K562 (cell line): Measurements from ENCODE around the gene XBP1. TPM values are rescaled to one million over a fixed set of nuclear protein-coding genes. Genes with fewer than 3 reads are reported as not detected.

Source experiments
- CLOCK ChIP-seq: fragments of 250-450 bp; sonication (Bioruptor Pico); IDR thresholded peaks from 2 replicates; pipeline ENCODE4 v1.4.0; 2020; ENCODE audit warnings: mild to moderate bottlenecking, moderate library complexity, borderline replicate concordance
- CSDE1 ChIP-seq, 2 experiments: fragments of 450-650 bp; IDR thresholded peaks; 2 replicates each; pipeline ENCODE4 v1.6.1; 2016; ENCODE audit warnings: mild to moderate bottlenecking in 1 of 2
- CXXC5 ChIP-seq: fragments of 250-450 bp; sonication (Bioruptor Pico); IDR thresholded peaks from 2 replicates; pipeline ENCODE4 v1.8.0; 2022; ENCODE audit warnings: inconsistent platforms, mild to moderate bottlenecking, moderate library complexity
- DDX20 ChIP-seq: fragments of 450-650 bp; IDR thresholded peaks from 2 replicates; pipeline ENCODE4 v1.6.1; 2016; ENCODE audit warnings: missing genetic modification characterization, low read depth, mild to moderate bottlenecking, missing compliant biosample characterization, moderate library complexity
- E2F6 ChIP-seq, 2 experiments: IDR thresholded peaks; 2 replicates each; pipeline ENCODE4 v1.6.1; 2011; ENCODE audit warnings: borderline replicate concordance in 1 of 2, control low read depth in 1 of 2, low read depth in 1 of 2, low read length in 1 of 2, mild to moderate bottlenecking in 1 of 2, mixed read lengths in 1 of 2, moderate library complexity in 1 of 2; ENCODE audit not compliant: insufficient read depth in 1 of 2, insufficient read length in 1 of 2, poor library complexity in 1 of 2, severe bottlenecking in 1 of 2; ENCODE audit errors: extremely low read depth in 1 of 2
- ETV1 ChIP-seq: fragments of 450-650 bp; conservative IDR thresholded peaks from 2 replicates; pipeline ENCODE4 v1.6.1; 2016; ENCODE audit warnings: missing genetic modification characterization, control low read depth, low read depth, missing compliant biosample characterization
- GABPA ChIP-seq: fragments of 200-800 bp; sonication (Bioruptor generic); conservative IDR thresholded peaks from 2 replicates; pipeline ENCODE4 v1.6.1; 2016; ENCODE audit warnings: low read depth, missing genetic modification characterization, missing compliant biosample characterization
- GABPB1 ChIP-seq: sonication (generic); formaldehyde crosslinking; IDR thresholded peaks from 2 replicates; pipeline ENCODE4 v1.8.0; 2022; ENCODE audit warnings: mild to moderate bottlenecking, missing genetic modification reagents
- HDAC6 ChIP-seq: IDR thresholded peaks from 2 replicates; pipeline ENCODE4 v1.6.1; 2012; ENCODE audit warnings: low read depth, mild to moderate bottlenecking, control low read depth, inconsistent platforms, low read length, moderate library complexity
- ILK ChIP-seq: fragments of 450-650 bp; IDR thresholded peaks from 2 replicates; pipeline ENCODE4 v1.6.1; 2016; ENCODE audit warnings: missing genetic modification characterization, low read depth, mild to moderate bottlenecking, missing compliant biosample characterization, moderate library complexity, borderline replicate concordance
- MYC ChIP-seq, 2 experiments: fragments of 250-450 bp in 1 of 2; sonication (Bioruptor Pico) in 1 of 2; IDR thresholded peaks; 2 replicates each; pipeline versions ENCODE4 v1.5.1 to v1.6.1; 2012 to 2021; ENCODE audit warnings: low read depth in 2 of 2, borderline replicate concordance in 1 of 2, improper control_type of control experiment in 1 of 2, low read length in 1 of 2, mild to moderate bottlenecking in 1 of 2, moderate library complexity in 1 of 2
- NCOA6 ChIP-seq: fragments of 450-650 bp; IDR thresholded peaks from 2 replicates; pipeline ENCODE4 v1.6.1; 2017; ENCODE audit warnings: mild to moderate bottlenecking
- NKRF ChIP-seq: fragments of 450-650 bp; IDR thresholded peaks from 2 replicates; pipeline ENCODE4 v1.6.1; 2016; ENCODE audit warnings: borderline replicate concordance
- PYGO2 ChIP-seq: fragments of 450-650 bp; IDR thresholded peaks from 2 replicates; pipeline ENCODE4 v1.6.1; 2016; ENCODE audit warnings: mild to moderate bottlenecking, missing genetic modification characterization, moderate library complexity, missing compliant biosample characterization
- RBM25 ChIP-seq: fragments of 200-400 bp; formaldehyde crosslinking; IDR thresholded peaks from 2 replicates; pipeline ENCODE4 v1.6.1; 2018; ENCODE audit warnings: low read length, low read depth, moderate library complexity; ENCODE audit not compliant: severe bottlenecking
- SMAD1 ChIP-seq: fragments of 150-350 bp; IDR thresholded peaks from 2 replicates; pipeline ENCODE4 v1.6.1; 2014; ENCODE audit warnings: low read length, low read depth; ENCODE audit not compliant: partially characterized antibody
- SRSF3 ChIP-seq: fragments of 200-400 bp; formaldehyde crosslinking; IDR thresholded peaks from 2 replicates; pipeline ENCODE4 v1.6.1; 2016; ENCODE audit warnings: mild to moderate bottlenecking, low read length, moderate library complexity; ENCODE audit not compliant: insufficient read depth
- ZBTB2 ChIP-seq: fragments of 450-650 bp; IDR thresholded peaks from 2 replicates; pipeline ENCODE4 v1.6.1; 2016; ENCODE audit warnings: antibody characterized with exemption
- ZBTB7A ChIP-seq: IDR thresholded peaks from 2 replicates; pipeline ENCODE4 v1.6.1; 2011; ENCODE audit warnings: low read depth, mild to moderate bottlenecking, low read length, moderate library complexity, borderline replicate concordance; ENCODE audit not compliant: control insufficient read depth
- polyA plus RNA-seq, 8 experiments: library from polyadenylated mRNA; depleted of rRNA in 4 of 8; stranded (reverse) in 5 of 8; unstranded in 3 of 8; fragments of >200 nt; fragmentation: Nextera tagmentation in 2 of 8; fragmentation: Illumina TruSeq in 1 of 8; extraction: Ambion mirVana in 2 of 8; extraction: Trizol in 1 of 8; gene quantifications; 2 replicates each; pipeline versions ENCODE4 v1.2.1 to v1.2.3, GENCODE V29; 2011 to 2014; ENCODE audit warnings: inconsistent platforms in 1 of 8, missing spikeins in 1 of 8
- total RNA-seq, 7 experiments: library from RNA; depleted of rRNA in 6 of 7; stranded (reverse); fragments of >200 nt in 6 of 7; fragmentation: Illumina TruSeq in 2 of 7; extraction: Trizol in 2 of 7; gene quantifications; 2 replicates each; pipeline versions ENCODE4 v1.2.1 to v1.2.3, GENCODE V29; 2011 to 2021; ENCODE audit warnings: low replicate concordance in 1 of 7

XBP1 gene
- total and polyA plus RNA-seq, 9 of the 15 experiments (the other 6 are each of a cell fraction or from before 2014, with no cell fraction given): 25.0 to 218 (median 94.6) TPM

GRCh38 chr22:28800308-28801041 lies at the start of gene XBP1 (continued):
- no peak for TF ChIP-seq CLOCK
- no peak for TF ChIP-seq SRSF3
- no peak for TF ChIP-seq HDAC6
- TF ChIP-seq ETV1 (tag): no peak
- TF ChIP-seq DDX20: no peak
- TF ChIP-seq ZBTB7A: peak; percentile 11; the same call in 1 of the 2 replicates
- TF ChIP-seq RBM25: peak; percentile 98
- TF ChIP-seq CSDE1 (IDR thresholded peaks at IDR 0.05): no peak
- no peak for TF ChIP-seq GABPB1
- peak; percentile 86 for TF ChIP-seq MYC (IDR thresholded peaks at IDR 0.05; ENCODE audit: low read depth, low read length)
- no peak for TF ChIP-seq MYC (CRISPR knock-in tag; IDR thresholded peaks at IDR 0.05; ENCODE audit: borderline replicate concordance, low read depth)
- no peak for TF ChIP-seq NCOA6
- peak; percentile 54 for TF ChIP-seq SMAD1
- TF ChIP-seq E2F6 (IDR thresholded peaks at IDR 0.05; ENCODE audit: borderline replicate concordance in 1 of 2, extremely low read depth in 1 of 2, insufficient read depth in 1 of 2, insufficient read length in 1 of 2, low read depth in 1 of 2, low read length in 1 of 2, poor library complexity in 1 of 2, severe bottlenecking in 1 of 2): peak; percentile 21 to 43
- TF ChIP-seq NKRF: peak; percentile 38; the same call in 1 of the 2 replicates
- TF ChIP-seq ZBTB2: no peak
- no peak for TF ChIP-seq PYGO2 (tag)
- TF ChIP-seq ILK (tag): no peak
- TF ChIP-seq GABPA (tag): peak; percentile 34; the same call in 1 of the 2 replicates
- peak; percentile 85 for TF ChIP-seq CXXC5
